ENCODE data around the gene LYG2. TPM values are rescaled to one million over a fixed set of nuclear protein-coding genes. Genes with fewer than 3 reads are reported as not detected.
"Not testable (repeated sequence)": the region's sequence is repeated elsewhere in the genome, so short reads cannot be mapped to it uniquely, and the experiment has no call there.

Gene LYG2
- total RNA-seq: not detected

GRCh38 chr2:99255491-99256318, at the start of gene LYG2:
Gene LYG2, minus strand, starts transcription at chr2:99255666. Its CDS starts 1,406 bp downstream, at chr2:99254260.
- Mint-ChIP-seq H3K9me3 (no peaks in the 10 kb centered on the region), H3K27ac (no peak within 1 kb of the TSS), H3K27me3 (no peaks in the 10 kb centered on the region), H3K36me3 (ENCODE audit: low read depth) (no peaks in the 10 kb centered on the region), H3K4me1 (no peaks in the 10 kb centered on the region), H3K4me3 (no peak within 1 kb of the TSS)
- DNase-seq: no peak
- POLR2A ChIA-PET: no interaction called here
- CTCF ChIA-PET: no interaction called here

GRCh38 chr2:99301097-99301496, 45.6 kb upstream of the LYG2 start, which contains the start of gene LYG1:
Gene LYG1, minus strand, starts transcription at chr2:99301197. Its CDS starts 5,527 bp downstream, at chr2:99295670.
- DNase-seq: not testable (repeated sequence)

DNA sequence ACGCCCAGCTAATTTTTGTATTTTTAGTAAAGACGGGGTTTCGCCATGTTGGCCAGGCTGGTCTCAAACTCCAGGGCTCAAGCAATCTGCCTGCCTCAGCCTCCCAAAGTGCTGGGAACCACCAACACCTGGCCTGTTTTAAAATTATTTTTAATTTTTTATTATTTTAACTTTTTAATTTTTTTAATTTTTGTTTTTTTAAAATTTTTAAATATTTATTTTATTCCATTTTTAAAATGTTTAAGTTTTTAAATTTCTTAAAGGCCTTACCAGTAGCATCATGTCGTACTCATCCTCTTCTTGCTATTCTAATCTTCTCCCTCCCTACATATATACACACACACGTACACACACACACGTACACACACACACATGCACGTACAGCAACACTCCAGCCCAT, 44.1 kb upstream of the LYG2 start:
- Mint-ChIP-seq H3K4me1 (no peaks in the 10 kb centered on the region), H3K27me3 (no peaks in the 10 kb centered on the region), H3K9me3 (peaks cover 4% of the 10 kb centered on the region), H3K4me3 (no peak overlapping the region), H3K36me3 (ENCODE audit: low read depth) (peaks cover 3% of the 10 kb centered on the region), H3K27ac (no peak overlapping the region)
- DNase-seq: no peak
- ChIA-PET CTCF (no interaction called here), POLR2A (no interaction called here)

More at GRCh38 chr2:99301097-99301496, 45.6 kb upstream of the LYG2 start, which contains the start of gene LYG1:
- H3K4me3 Mint-ChIP-seq; H3K27me3 Mint-ChIP-seq; H3K36me3 Mint-ChIP-seq (ENCODE audit: low read depth); H3K9me3 Mint-ChIP-seq; H3K4me1 Mint-ChIP-seq; POLR2A ChIA-PET; CTCF ChIA-PET: not testable (repeated sequence)
- peak within 1 kb of the TSS; percentile 25 for H3K27ac Mint-ChIP-seq

GRCh38 chr2:99297994-99298393, 42.5 kb upstream of the LYG2 start:
- Mint-ChIP-seq H3K4me3 (no peak overlapping the region), H3K36me3 (ENCODE audit: low read depth) (no peaks in the 10 kb centered on the region), H3K27ac (no peak overlapping the region), H3K9me3 (peaks cover 4% of the 10 kb centered on the region), H3K4me1 (no peaks in the 10 kb centered on the region), H3K27me3 (no peaks in the 10 kb centered on the region)
- ChIA-PET POLR2A (no interaction called here), CTCF (no interaction called here)
- no peak for DNase-seq

DNA sequence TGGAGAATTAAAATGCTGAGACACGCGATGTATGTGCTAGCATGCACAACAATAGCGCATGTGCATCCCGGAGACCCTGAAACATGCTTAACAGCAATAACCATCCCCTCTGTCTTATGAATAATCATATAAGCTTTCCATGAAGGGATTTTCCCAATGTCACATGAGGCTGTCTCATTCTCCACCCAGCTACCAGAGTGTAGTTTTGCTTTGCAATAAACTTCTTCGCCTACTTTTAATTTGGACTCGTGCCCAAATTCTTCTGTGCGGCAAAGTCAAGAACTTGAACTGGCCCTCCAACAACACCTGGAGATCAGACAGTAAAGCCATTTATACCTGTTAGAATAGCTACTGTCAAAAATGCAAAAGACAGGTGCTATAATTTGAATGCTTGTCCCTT, 30.1 kb upstream of the LYG2 start:
- POLR2A ChIA-PET: no interaction called here
- CTCF ChIA-PET: no interaction called here

GRCh38 chr2:99279969-99280695, 24.7 kb upstream of the LYG2 start:
- no peaks in the 10 kb centered on the region for H3K27me3 Mint-ChIP-seq
- no peaks in the 10 kb centered on the region for H3K4me1 Mint-ChIP-seq
- H3K36me3 Mint-ChIP-seq (ENCODE audit: low read depth): peaks cover 18% of the 10 kb centered on the region
- CTCF ChIA-PET: no interaction called here
- POLR2A ChIA-PET: no interaction called here
- peaks cover 7% of the 10 kb centered on the region for H3K9me3 Mint-ChIP-seq
- no peak for DNase-seq
- no peak overlapping the region for H3K4me3 Mint-ChIP-seq
- no peak overlapping the region for H3K27ac Mint-ChIP-seq

More for the DNA sequence above, 30.1 kb upstream of the LYG2 start:
- H3K36me3 Mint-ChIP-seq (ENCODE audit: low read depth): peaks cover 8% of the 10 kb centered on the region
- no peaks in the 10 kb centered on the region for H3K4me1 Mint-ChIP-seq
- no peak overlapping the region for H3K4me3 Mint-ChIP-seq
- peaks cover 1% of the 10 kb centered on the region for H3K9me3 Mint-ChIP-seq
- H3K27ac Mint-ChIP-seq: no peak overlapping the region
- no peaks in the 10 kb centered on the region for H3K27me3 Mint-ChIP-seq
- DNase-seq: no peak

GRCh38 chr2:99278793-99279291, 23.4 kb upstream of the LYG2 start:
- Mint-ChIP-seq H3K27me3 (no peaks in the 10 kb centered on the region), H3K9me3 (peaks cover 7% of the 10 kb centered on the region), H3K27ac (no peak overlapping the region), H3K4me3 (no peak overlapping the region), H3K4me1 (no peaks in the 10 kb centered on the region), H3K36me3 (ENCODE audit: low read depth) (peaks cover 17% of the 10 kb centered on the region)
- no peak for DNase-seq
- ChIA-PET CTCF (no interaction called here), POLR2A (no interaction called here)

DNA sequence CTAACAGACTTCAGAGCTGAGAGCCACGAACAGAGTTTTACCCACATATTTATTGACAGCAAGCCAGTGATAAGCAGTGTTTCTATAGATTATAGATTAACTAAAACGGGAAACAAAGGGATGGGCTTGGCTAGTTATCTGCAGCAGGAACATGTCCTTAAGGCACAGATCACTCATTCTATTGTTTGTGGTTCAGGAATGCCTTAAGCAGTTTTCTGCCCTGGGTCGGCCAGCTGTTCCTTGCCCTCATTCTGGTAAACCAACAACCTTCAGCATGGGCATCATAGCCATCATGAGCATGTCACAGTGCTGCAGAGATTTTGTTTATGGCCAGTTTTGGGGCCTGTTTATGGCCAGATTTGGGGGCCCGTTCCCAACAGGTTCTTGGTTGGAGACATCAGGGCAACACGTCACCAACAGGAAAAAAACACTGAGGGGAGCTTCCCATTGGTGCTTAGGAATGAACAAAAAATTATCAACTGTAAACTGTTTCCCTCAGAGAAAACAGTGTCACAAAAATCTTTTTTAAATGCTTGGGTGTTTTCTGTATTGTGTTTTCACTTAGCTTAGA, 22.8 kb upstream of the LYG2 start:
- H3K4me1 Mint-ChIP-seq, DNase-seq, H3K27ac Mint-ChIP-seq, H3K9me3 Mint-ChIP-seq, H3K27me3 Mint-ChIP-seq, POLR2A ChIA-PET, H3K4me3 Mint-ChIP-seq: not testable (repeated sequence)
- peaks cover 16% of the 10 kb centered on the region for H3K36me3 Mint-ChIP-seq (ENCODE audit: low read depth)
- CTCF ChIA-PET: interaction anchor here (0.6 kb wide), 1 partner anchor 593 kb away, joined by 3 read pairs; no protein-coding TSS in a partner anchor

- H3K27ac Mint-ChIP-seq: no peak overlapping the region
- no peaks in the 10 kb centered on the region for H3K27me3 Mint-ChIP-seq
- ChIA-PET CTCF (no interaction called here), POLR2A (no interaction called here)
- DNase-seq: no peak
- H3K4me3 Mint-ChIP-seq: no peak overlapping the region
- peaks cover 11% of the 10 kb centered on the region for H3K36me3 Mint-ChIP-seq (ENCODE audit: low read depth)
- H3K4me1 Mint-ChIP-seq: no peaks in the 10 kb centered on the region
- peaks cover 10% of the 10 kb centered on the region for H3K9me3 Mint-ChIP-seq
These were observed 20.4 kb upstream of the LYG2 start for GRCh38 chr2:99275882-99276281.

GRCh38 chr2:99261242-99261641, 5.8 kb upstream of the LYG2 start:
- ChIA-PET POLR2A (no interaction called here), CTCF (no interaction called here)
- DNase-seq: no peak
- H3K4me3 Mint-ChIP-seq: no peak overlapping the region
- no peaks in the 10 kb centered on the region for H3K9me3 Mint-ChIP-seq
- H3K4me1 Mint-ChIP-seq: no peaks in the 10 kb centered on the region
- no peak overlapping the region for H3K27ac Mint-ChIP-seq
- H3K27me3 Mint-ChIP-seq: no peaks in the 10 kb centered on the region
- no peaks in the 10 kb centered on the region for H3K36me3 Mint-ChIP-seq (ENCODE audit: low read depth)

- POLR2A ChIA-PET: no interaction called here
- Mint-ChIP-seq H3K27me3 (no peaks in the 10 kb centered on the region), H3K9me3 (no peaks in the 10 kb centered on the region), H3K4me1 (no peaks in the 10 kb centered on the region), H3K27ac (no peak overlapping the region), H3K36me3 (ENCODE audit: low read depth) (no peaks in the 10 kb centered on the region), H3K4me3 (no peak overlapping the region)
- CTCF ChIA-PET: no interaction called here
- no peak for DNase-seq
These were observed 4.7 kb upstream of the LYG2 start for GRCh38 chr2:99260184-99260583.

- ChIA-PET POLR2A (no interaction called here), CTCF (no interaction called here)
- H3K36me3 Mint-ChIP-seq (ENCODE audit: low read depth): no peaks in the 10 kb centered on the region
- no peak for DNase-seq
- no peaks in the 10 kb centered on the region for H3K9me3 Mint-ChIP-seq
- no peak overlapping the region for H3K4me3 Mint-ChIP-seq
- no peaks in the 10 kb centered on the region for H3K4me1 Mint-ChIP-seq
- H3K27ac Mint-ChIP-seq: no peak overlapping the region
- H3K27me3 Mint-ChIP-seq: no peaks in the 10 kb centered on the region
These were observed 4.0 kb upstream of the LYG2 start for GRCh38 chr2:99259465-99259864.

DNA sequence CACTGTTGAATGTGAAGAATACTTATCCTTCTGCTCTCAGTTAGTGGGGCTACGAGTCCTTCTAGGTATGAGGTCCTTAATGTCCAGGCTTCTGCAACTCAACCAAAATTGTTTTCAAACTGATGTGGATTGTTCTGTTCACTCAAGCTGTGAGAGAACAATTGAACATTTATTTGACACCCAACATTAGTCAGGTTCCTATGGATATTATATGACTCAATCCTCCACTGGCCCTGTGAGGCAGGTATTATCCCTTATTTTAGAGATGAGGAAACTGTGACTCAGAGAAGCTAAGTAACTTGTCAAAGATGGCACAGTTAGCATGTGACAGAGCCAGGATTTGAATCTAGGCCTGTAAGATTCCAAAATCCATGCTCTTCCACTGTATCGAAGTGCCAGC, 1.2 kb upstream of the LYG2 start:
- Mint-ChIP-seq H3K4me3 (no peak overlapping the region), H3K4me1 (no peaks in the 10 kb centered on the region), H3K36me3 (ENCODE audit: low read depth) (no peaks in the 10 kb centered on the region), H3K27me3 (no peaks in the 10 kb centered on the region), H3K9me3 (no peaks in the 10 kb centered on the region), H3K27ac (no peak overlapping the region)
- POLR2A ChIA-PET: no interaction called here
- DNase-seq: no peak
- CTCF ChIA-PET: no interaction called here
